ENCODE measurements around the gene ASB10.

DNA sequence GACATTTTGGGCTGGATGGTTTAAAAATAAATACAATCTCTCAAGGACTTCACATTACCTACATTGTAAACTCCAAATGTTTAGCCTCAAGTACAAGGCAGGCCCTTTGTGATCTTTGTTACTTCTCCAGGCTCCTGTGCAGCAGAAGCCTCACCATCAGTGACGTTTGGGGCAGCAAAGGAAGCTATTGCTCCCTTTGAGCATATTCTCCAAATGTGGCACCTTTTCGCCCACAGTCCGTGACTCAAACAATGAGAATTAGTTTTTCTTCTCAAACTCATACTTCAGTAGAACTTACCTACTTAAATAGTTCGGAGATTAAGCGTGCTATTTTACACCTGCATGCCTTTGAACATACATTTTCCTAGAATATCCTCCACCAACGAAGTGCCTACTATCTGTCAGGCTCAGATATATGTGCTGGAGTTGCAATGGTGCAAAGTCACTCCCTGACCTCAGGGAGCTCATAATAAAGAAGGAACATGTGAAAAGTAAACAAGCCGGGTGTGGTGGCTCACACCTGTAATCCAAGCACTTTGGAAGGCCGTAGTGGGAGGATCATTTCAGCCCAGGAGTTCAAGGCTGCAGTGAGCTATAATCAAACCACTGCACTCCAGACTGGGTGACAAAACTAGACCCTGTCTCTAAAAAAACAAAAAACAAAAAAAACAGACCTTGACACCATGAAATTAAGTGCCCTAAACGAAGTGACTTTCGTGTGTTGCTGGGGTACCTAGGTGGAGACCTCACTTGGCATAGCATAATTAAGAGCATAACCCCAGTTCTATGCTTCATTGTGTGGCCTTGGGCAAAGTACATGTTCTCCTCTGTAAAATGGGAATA lies 41.2 kb upstream of the ASB10 start:
- TF ChIP-seq ZNF274 (IDR thresholded peaks at IDR 0.05; ENCODE audit: low read depth, low read length) (no peak), YY1 (IDR thresholded peaks at IDR 0.05; ENCODE audit: insufficient read depth, insufficient read length) (no peak)

Measured in NT2/D1 (cell line).